DOHH2 (cell line): ENCODE measurements around the gene NTNG1.

ENCODE experiments used
- H3F3A ChIP-seq: fragments of 200-600 bp; sonication (generic), shearing (Covaris generic); 2 replicates; pipeline ENCODE4 v1.6.0; 2016; ENCODE audit warnings: antibody characterized with exemption, mild to moderate bottlenecking; ENCODE audit not compliant: control insufficient read depth, insufficient read depth
- H3K27ac ChIP-seq: fragments of 200-600 bp; sonication (generic); 2 replicates; pipeline ENCODE4 v1.5.1; 2014; ENCODE audit warnings: low read depth, mild to moderate bottlenecking, low read length, moderate library complexity
- H3K27me3 ChIP-seq: fragments of 200-600 bp; sonication (generic); 2 replicates; pipeline ENCODE4 v1.6.1; 2014; ENCODE audit warnings: mild to moderate bottlenecking, low read length, mixed read lengths; ENCODE audit not compliant: control insufficient read depth
- H3K36me3 ChIP-seq: fragments of 200-600 bp; sonication (generic); 2 replicates; pipeline ENCODE4 v1.6.1; 2014; ENCODE audit warnings: mild to moderate bottlenecking, low read length, moderate library complexity, mixed read lengths; ENCODE audit not compliant: control insufficient read depth
- H3K4me1 ChIP-seq: fragments of 200-600 bp; sonication (generic); 2 replicates; pipeline ENCODE4 v1.6.1; 2014; ENCODE audit warnings: mild to moderate bottlenecking, low read length, mixed read lengths; ENCODE audit not compliant: control insufficient read depth
- H3K4me2 ChIP-seq: fragments of 200-600 bp; sonication (generic); 2 replicates; pipeline ENCODE4 v1.6.0; 2014; ENCODE audit warnings: mild to moderate bottlenecking, low read length, moderate library complexity
- H3K4me3 ChIP-seq: fragments of 200-600 bp; sonication (generic); 2 replicates; pipeline ENCODE4 v1.5.1; 2014; ENCODE audit warnings: mild to moderate bottlenecking, low read length, mixed read lengths
- H3K79me2 ChIP-seq: fragments of 200-600 bp; sonication (generic); 2 replicates; pipeline ENCODE4 v1.6.1; 2014; ENCODE audit warnings: mild to moderate bottlenecking, low read length, mixed read lengths; ENCODE audit not compliant: control insufficient read depth
- H3K9me2 ChIP-seq: fragments of 200-600 bp; sonication (generic); replicated peaks from 2 replicates; pipeline ENCODE4 v1.6.1; 2014; ENCODE audit warnings: mild to moderate bottlenecking, low read length, mixed read lengths; ENCODE audit not compliant: control insufficient read depth
- H3K9me3 ChIP-seq: fragments of 200-600 bp; sonication (generic); 2 replicates; pipeline ENCODE4 v1.6.1; 2014; ENCODE audit warnings: antibody characterized with exemption, low read length, mixed read lengths; ENCODE audit not compliant: control insufficient read depth, insufficient read depth
- H4K20me1 ChIP-seq: fragments of 200-600 bp; sonication (generic); 2 replicates; pipeline ENCODE4 v1.6.0; 2014; ENCODE audit warnings: low read depth, mild to moderate bottlenecking, antibody characterized with exemption, low read length, moderate library complexity; ENCODE audit not compliant: control insufficient read depth, insufficient read depth
- CTCF ChIP-seq: fragments of 200-600 bp; sonication (generic); IDR thresholded peaks from one replicate; pipeline ENCODE4 v1.5.1; 2014; ENCODE audit warnings: antibody characterized with exemption, mild to moderate bottlenecking, low read depth, low read length; ENCODE audit not compliant: poor library complexity, severe bottlenecking
- EZH2phosphoT487 ChIP-seq: fragments of 200-600 bp; sonication (generic); IDR thresholded peaks from 2 replicates; pipeline ENCODE4 v1.6.1; 2017; ENCODE audit warnings: borderline replicate concordance, mild to moderate bottlenecking, antibody characterized with exemption, low read length, moderate library complexity, mixed read lengths

Gene NTNG1

DNA sequence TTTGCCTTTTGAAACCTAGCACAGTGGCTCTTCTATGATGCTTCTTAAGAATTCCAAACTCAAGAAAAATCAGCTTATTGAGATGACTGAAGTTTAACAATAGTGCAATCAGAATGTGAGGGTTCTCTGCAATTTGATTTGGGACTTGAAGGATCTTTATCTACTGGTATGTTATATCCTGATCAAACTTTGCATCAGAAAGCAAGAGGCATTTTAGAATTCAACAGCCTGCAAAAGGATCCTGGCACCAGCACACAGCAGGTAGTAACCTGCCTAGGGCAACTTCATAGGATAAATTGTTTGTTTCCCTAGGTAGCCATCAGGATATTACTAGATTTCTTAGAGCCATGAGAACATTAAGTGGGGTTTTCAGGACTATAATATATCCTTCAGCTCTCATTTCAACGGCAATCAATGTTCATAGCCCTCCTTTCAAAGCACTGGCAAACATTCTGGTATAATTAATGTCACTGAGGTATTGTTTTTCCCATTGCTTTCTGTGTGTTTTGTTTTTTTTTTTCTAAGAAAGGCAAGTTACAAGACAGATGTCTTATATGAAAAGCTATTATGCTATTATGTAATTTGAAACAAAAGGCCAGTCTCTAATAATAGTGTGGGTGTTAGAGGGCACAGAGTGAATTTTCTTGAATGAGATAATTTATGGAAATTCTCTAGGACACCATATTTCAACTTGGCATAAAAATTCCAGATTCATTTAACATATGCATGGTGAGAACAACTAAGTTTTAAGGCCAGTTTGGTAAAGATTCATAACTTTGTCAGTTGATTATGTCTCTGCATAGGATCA lies 34.5 kb downstream of the NTNG1 start:
- Histone ChIP-seq H3K27ac (no peak overlapping the region), H3K27me3 (no peaks in the 10 kb centered on the region), H3K9me3 (no peaks in the 10 kb centered on the region), H3K79me2 (no peaks in the 10 kb centered on the region), H3K9me2 (no peaks in the 10 kb centered on the region), H3K36me3 (no peaks in the 10 kb centered on the region), H3F3A (no peaks in the 10 kb centered on the region), H3K4me3 (no peak overlapping the region), H3K4me1 (no peaks in the 10 kb centered on the region), H4K20me1 (no peaks in the 10 kb centered on the region), H3K4me2 (no peak overlapping the region)
- TF ChIP-seq EZH2phosphoT487 (no peak), CTCF (no peak)

DNA sequence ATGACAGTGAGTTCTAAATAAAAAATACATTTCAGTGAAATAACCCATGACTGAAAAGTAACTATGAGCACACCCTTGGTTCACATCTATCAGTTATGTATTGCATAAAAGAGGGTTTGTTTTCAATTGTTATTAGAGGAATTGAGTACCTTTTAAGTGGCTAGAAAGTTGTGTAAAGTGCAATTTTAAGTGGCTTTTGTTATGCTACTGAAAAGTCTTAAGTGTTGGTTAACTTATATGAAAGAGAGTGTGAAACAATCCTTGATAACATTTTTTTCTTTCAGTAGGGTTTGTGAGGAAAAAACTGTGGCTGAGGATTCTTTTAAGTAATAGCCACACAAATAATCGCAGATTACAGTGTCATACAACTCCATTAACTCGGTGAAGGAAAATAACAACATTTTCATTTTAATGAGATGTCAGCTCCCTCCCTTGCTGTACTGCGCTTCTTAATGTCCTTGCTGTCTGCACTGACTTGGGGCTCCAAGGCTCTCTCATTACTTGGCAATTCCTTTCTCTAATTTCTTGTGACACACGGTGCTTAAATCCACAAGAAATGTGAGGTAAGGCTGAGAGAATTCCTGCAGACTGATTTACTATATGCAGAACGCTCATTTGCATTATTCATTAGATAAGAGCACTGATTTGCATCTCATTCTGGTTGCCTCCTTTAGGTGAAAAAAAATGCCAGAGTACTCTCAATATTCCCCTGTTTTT lies 40.6 kb downstream of the NTNG1 start:
- no peaks in the 10 kb centered on the region for H4K20me1 ChIP-seq
- no peaks in the 10 kb centered on the region for H3K9me2 ChIP-seq
- no peak overlapping the region for H3K4me3 ChIP-seq
- no peaks in the 10 kb centered on the region for H3K36me3 ChIP-seq
- H3F3A ChIP-seq, result no peaks in the 10 kb centered on the region
- no peak for TF ChIP-seq CTCF
- no peak for TF ChIP-seq EZH2phosphoT487
- H3K79me2 ChIP-seq, result no peaks in the 10 kb centered on the region
- no peaks in the 10 kb centered on the region for H3K4me1 ChIP-seq
- H3K9me3 ChIP-seq, result no peaks in the 10 kb centered on the region
- no peak overlapping the region for H3K4me2 ChIP-seq
- no peak overlapping the region for H3K27ac ChIP-seq
- no peaks in the 10 kb centered on the region for H3K27me3 ChIP-seq

GRCh38 chr1:107183011-107183410 lies 42.2 kb downstream of the NTNG1 start:
- Histone ChIP-seq H4K20me1 (no peaks in the 10 kb centered on the region), H3K4me1 (no peaks in the 10 kb centered on the region), H3K9me2 (no peaks in the 10 kb centered on the region), H3K79me2 (no peaks in the 10 kb centered on the region; the same call in 1 of the 2 replicates), H3K27ac (no peak overlapping the region), H3K9me3 (no peaks in the 10 kb centered on the region), H3K36me3 (no peaks in the 10 kb centered on the region), H3K27me3 (no peaks in the 10 kb centered on the region), H3K4me3 (no peak overlapping the region), H3F3A (no peaks in the 10 kb centered on the region), H3K4me2 (no peak overlapping the region)
- TF ChIP-seq EZH2phosphoT487, result no peak
- no peak for TF ChIP-seq CTCF
